ENCODE measurements around the gene STOX1. TPM values are rescaled to one million over a fixed set of nuclear protein-coding genes. Genes with fewer than 3 reads are reported as not detected.
A peak's percentile ranks its signal among the peaks of the same experiment; 100 is the strongest.

Gene STOX1
- total and polyA plus RNA-seq, 2 experiments from 2014 or later: 1.6 to 5.5 TPM

DNA sequence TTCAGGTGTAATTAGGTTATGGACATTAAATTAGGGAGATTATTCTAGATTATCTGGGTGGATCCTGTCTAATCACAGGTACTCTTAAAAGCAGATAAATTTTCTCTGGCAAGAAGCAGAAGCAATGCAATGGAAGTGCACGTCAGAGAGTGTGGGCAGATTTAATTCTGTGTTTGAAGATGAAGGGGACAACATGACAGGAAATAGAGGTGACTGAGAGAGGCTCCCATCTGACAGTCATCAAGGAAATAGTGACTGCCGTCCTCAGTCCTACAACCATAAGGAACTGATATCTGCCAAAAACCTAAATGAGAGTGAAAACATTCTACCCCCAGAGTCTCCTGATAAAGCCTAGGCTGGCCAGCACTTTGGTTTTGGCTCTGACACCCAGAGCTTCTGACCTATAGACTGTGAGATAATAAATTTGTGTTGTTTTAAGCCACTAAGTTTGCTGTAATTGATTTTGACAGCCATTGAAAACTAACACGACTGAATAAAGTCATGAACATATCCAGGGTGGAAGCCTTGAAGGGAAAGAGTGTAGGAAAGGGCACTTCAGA, 43.3 kb downstream of the STOX1 start:
- H3K36me3 ChIP-seq (replicated peaks; ENCODE audit: insufficient read depth, low read depth): no peaks in the 10 kb centered on the region
- H3K4me3 ChIP-seq: no peak overlapping the region
- no peak for DNase-seq (ENCODE audit: low spot score)
- H3K79me2 ChIP-seq: no peaks in the 10 kb centered on the region
- 48% methylated on average over 3 of the region's 3 CpGs for WGBS (ENCODE audit: low lambda C conversion rate, missing lambda C conversion rate)
- peak overlapping the region; percentile 84 for H3K27ac ChIP-seq
- no peaks in the 10 kb centered on the region for H3K9me2 ChIP-seq (replicated peaks; ENCODE audit: insufficient read depth)
- no peaks in the 10 kb centered on the region for H3K27me3 ChIP-seq
- no peaks in the 10 kb centered on the region for H4K20me1 ChIP-seq (ENCODE audit: insufficient read depth, poor library complexity, severe bottlenecking)
- TF ChIP-seq, protein P1, sequence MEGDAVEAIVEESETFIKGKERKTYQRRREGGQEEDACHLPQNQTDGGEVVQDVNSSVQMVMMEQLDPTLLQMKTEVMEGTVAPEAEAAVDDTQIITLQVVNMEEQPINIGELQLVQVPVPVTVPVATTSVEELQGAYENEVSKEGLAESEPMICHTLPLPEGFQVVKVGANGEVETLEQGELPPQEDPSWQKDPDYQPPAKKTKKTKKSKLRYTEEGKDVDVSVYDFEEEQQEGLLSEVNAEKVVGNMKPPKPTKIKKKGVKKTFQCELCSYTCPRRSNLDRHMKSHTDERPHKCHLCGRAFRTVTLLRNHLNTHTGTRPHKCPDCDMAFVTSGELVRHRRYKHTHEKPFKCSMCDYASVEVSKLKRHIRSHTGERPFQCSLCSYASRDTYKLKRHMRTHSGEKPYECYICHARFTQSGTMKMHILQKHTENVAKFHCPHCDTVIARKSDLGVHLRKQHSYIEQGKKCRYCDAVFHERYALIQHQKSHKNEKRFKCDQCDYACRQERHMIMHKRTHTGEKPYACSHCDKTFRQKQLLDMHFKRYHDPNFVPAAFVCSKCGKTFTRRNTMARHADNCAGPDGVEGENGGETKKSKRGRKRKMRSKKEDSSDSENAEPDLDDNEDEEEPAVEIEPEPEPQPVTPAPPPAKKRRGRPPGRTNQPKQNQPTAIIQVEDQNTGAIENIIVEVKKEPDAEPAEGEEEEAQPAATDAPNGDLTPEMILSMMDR (IDR thresholded peaks at IDR 0.05; ENCODE audit: poor library complexity): no peak
- TF ChIP-seq EZH2 (IDR thresholded peaks at IDR 0.05; ENCODE audit: borderline replicate concordance): no peak
- no peak for TF ChIP-seq EZH2phosphoT487 (IDR thresholded peaks at IDR 0.05; ENCODE audit: low read depth, severe bottlenecking, unreplicated experiment)
- H3K4me2 ChIP-seq: peak overlapping the region; percentile 51
- H3K4me1 ChIP-seq (ENCODE audit: insufficient read depth): peaks cover 32% of the 10 kb centered on the region
- H2AFZ ChIP-seq: peak overlapping the region; percentile 19
- no peaks in the 10 kb centered on the region for H3K9me3 ChIP-seq (ENCODE audit: low read depth)

DNA sequence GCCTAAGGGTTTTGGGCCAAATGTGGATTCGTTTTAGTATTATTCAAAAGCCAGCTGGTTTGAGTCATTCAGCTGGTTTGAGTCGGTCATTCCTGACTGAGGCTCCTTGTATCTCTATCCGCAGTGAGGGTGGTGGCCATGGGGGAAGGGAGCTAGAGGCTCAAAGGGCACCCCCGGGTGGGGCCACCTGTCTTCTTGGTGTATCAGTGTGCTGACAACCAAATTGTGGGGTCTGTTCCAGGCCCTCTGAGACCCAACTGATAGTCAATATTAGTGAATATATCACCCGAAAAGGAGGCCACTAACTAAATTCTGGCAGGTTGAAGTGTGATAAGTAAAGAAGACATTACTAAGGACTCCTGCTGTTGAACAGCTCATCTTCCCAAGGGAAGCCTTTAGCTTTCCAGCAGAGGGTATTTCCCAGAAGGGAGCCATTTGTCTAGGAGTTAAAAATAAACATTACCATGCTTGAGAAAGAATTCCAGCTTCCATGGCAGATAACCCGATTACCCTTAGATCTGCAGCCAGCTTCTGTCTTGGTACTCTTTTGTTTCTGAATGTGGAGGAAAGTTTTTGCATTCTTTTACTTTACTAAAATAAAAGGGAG, 43.9 kb downstream of the STOX1 start:
- Histone ChIP-seq H3K4me2 (peak overlapping the region; percentile 51), H3K4me1 (ENCODE audit: insufficient read depth) (peaks cover 34% of the 10 kb centered on the region), H3K27me3 (no peaks in the 10 kb centered on the region), H3K36me3 (replicated peaks; ENCODE audit: insufficient read depth, low read depth) (no peaks in the 10 kb centered on the region), H3K79me2 (no peaks in the 10 kb centered on the region), H3K4me3 (no peak overlapping the region), H3K9me3 (ENCODE audit: low read depth) (no peaks in the 10 kb centered on the region), H3K27ac (peak overlapping the region; percentile 84), H2AFZ (peak overlapping the region; percentile 19), H3K9me2 (replicated peaks; ENCODE audit: insufficient read depth) (no peaks in the 10 kb centered on the region), H4K20me1 (ENCODE audit: insufficient read depth, poor library complexity, severe bottlenecking) (no peaks in the 10 kb centered on the region)
- peak; percentile 46 for DNase-seq (ENCODE audit: low spot score)
- TF ChIP-seq EZH2phosphoT487 (IDR thresholded peaks at IDR 0.05; ENCODE audit: low read depth, severe bottlenecking, unreplicated experiment) (no peak), EZH2 (IDR thresholded peaks at IDR 0.05; ENCODE audit: borderline replicate concordance) (no peak)
- TF ChIP-seq, protein P1 (IDR thresholded peaks at IDR 0.05; ENCODE audit: poor library complexity): no peak
- 32% methylated on average over 6 of the region's 6 CpGs for WGBS (ENCODE audit: low lambda C conversion rate, missing lambda C conversion rate)

DNA sequence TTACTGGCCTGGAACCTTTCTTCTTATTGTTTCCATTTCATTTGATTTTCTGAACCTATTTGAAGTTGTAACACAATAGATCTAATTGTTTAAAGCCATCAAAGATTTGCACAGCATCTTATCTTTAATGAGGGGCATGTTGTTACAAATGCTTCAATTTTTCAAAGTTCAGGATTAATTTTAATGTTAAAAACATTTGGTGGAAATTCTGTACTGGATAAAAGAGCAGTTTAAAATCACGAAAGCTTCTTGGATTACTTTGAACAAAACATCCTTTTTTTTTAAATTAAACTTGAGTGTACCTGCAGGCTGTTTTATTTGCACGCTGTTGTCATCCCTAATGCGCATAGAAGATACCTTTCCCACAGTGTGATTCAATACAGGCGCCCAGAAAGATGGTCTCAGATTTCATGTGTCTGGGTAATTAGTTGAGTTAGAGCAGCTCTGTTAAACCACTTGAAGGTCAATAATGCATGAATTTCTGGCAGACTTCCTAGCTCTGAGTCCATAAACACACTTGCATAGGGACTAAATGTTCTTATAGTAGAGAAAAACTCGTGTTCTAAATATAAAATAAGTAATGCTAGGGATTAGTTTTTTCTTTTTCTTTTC, 44.5 kb downstream of the STOX1 start:
- H3K4me3 ChIP-seq: no peak overlapping the region
- WGBS (ENCODE audit: low lambda C conversion rate, missing lambda C conversion rate): 37% methylated on average over 5 of the region's 5 CpGs
- no peaks in the 10 kb centered on the region for H3K79me2 ChIP-seq
- H3K27me3 ChIP-seq: no peaks in the 10 kb centered on the region
- peak; percentile 75 for DNase-seq (ENCODE audit: low spot score)
- no peaks in the 10 kb centered on the region for H3K9me2 ChIP-seq (replicated peaks; ENCODE audit: insufficient read depth)
- peaks cover 40% of the 10 kb centered on the region for H3K4me1 ChIP-seq (ENCODE audit: insufficient read depth)
- peak overlapping the region; percentile 84 for H3K27ac ChIP-seq
- no peaks in the 10 kb centered on the region for H4K20me1 ChIP-seq (ENCODE audit: insufficient read depth, poor library complexity, severe bottlenecking)
- TF ChIP-seq EZH2 (IDR thresholded peaks at IDR 0.05; ENCODE audit: borderline replicate concordance) (no peak), EZH2phosphoT487 (IDR thresholded peaks at IDR 0.05; ENCODE audit: low read depth, severe bottlenecking, unreplicated experiment) (no peak)
- TF ChIP-seq, protein P1 (IDR thresholded peaks at IDR 0.05; ENCODE audit: poor library complexity): no peak
- no peaks in the 10 kb centered on the region for H3K36me3 ChIP-seq (replicated peaks; ENCODE audit: insufficient read depth, low read depth)
- peak overlapping the region; percentile 51 for H3K4me2 ChIP-seq
- H3K9me3 ChIP-seq (ENCODE audit: low read depth): no peaks in the 10 kb centered on the region
- no peak overlapping the region for H2AFZ ChIP-seq
